ENCODE data around the gene TIGD1. TPM values are rescaled to one million over a fixed set of nuclear protein-coding genes. Genes with fewer than 3 reads are reported as not detected.

Gene TIGD1
- 6.0 and 7.0 TPM in 2 replicates for total RNA-seq (2014; rRNA removed; shearing (Covaris generic))

DNA sequence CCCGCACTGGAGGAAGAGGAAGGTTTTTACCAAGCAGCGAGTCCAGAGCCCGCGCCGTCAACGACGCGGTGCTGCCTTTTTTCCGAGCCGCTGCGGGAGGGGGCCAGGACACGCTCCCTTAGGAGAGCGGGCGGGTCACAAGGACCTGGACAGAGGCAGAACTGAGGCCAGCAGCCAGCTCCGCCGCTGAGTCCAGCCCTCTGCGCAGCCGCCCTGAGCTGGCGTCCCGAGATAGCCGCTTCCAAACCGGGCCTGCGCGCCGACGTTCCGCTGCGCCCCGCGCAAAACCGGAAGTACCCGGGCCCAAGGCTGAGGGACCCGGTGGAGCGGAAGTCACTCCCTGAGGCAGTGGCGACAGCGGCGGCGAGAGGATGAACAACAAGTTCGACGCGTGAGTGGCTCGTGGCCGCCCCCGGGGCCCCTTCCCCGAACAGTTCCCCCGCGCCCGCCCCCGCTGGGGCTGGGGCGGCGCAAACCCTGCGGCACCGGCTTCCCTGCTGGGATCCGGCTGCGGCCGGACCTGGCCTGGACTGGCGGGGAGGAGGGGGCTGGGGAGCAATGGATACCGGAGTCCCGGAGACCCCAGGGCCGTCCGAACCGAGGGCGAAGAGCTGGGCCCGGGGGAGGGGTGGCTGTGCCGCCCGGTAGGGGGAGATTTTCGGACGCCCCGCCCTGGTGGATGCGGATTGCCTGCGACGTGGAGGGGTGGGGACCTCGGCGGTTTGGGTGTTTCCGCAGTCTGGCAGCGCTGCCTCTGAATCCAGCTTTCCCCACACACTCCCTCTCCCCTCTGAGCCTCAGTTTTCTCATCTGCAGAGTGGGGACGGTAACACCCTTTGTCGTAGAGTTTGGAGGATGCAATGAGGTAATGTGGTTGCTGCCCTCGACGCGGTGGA, at the start of gene TIGD1, which contains the start of gene EIF4E2:
Gene TIGD1, minus strand, starts transcription at position 204 of the 896 bp plus-strand sequence. CDS start 675 bp downstream, outside the sequence.
Gene EIF4E2, plus strand, starts transcription at position 336 of the 896 bp plus-strand sequence. Its CDS starts 36 bp downstream, at position 372.
- peak; percentile 94 for DNase-seq (ENCODE audit: low spot score)

DNA sequence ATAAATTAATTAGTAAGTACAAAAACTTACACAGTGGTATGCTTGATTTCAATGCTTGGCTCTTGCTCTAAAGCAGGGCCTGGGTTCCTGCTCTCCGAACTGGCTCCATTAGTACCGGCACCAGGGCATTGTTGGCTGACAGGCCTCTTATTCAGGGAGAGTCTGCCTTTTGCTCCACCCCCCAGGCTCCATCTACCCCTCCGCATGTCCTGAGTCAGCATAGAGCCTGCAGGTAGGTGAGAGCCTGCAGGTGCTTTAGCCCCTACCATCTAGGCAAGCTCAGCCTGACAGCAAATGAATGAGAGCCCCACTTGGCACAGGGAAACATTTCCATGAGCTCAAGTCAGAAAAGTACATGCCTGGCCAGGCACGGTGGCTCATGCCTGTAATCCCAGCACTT, 47.9 kb upstream of the TIGD1 start:
- no peak for DNase-seq (ENCODE audit: low spot score)

DNA sequence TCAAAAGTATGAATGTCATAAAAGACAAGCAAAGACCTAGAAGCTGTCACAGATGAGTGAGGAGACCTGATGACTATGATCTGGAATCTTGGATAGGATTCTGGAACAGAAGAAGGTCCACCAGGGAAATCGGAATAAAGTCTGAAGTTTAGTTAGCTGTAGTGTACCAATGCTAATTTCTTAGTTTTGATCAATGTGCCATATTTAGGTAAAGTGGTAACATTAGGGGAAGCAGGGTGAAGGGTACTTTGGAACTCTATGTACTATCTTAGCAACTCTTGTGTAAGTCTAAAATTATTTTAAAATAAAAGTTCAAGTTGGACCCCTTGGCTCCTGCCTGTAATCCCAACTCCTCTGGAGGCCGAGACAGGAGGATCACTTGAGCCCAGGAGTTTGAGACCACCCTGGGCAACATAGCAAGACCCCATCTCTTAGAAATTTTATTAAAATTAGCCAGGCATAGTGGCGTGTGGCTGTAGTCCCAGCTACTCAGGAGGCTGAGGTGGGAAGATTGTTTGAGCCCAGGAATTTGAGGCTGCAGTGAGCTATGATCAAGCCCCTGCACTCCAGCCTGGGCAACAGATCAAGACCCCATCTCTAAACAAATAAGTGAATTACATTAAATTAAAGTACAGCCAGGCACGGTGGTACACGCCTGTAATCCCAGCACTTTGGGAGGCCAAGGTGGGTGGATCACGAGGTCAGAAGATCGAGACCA, 47.2 kb upstream of the TIGD1 start:
- DNase-seq (ENCODE audit: low spot score), result no peak

DNA sequence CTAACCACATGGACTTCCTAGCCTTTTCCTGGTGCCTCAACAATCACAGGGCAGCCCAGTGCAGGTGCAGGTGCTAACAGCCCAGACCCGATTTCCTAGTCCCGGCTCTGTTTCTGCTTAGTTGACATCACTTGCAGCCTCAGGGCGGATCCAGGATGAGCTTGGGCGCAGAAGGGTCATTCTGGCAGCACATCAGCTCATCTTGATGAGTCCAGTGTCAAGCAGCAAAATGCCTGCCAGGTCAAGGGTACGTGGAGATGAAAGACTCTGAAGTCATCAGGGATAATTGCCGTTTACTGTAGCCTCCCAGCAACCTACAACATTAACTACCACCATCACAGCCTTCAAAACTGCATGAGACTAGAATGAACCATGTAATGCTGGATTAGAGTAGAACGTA, 43.6 kb upstream of the TIGD1 start:
- DNase-seq (ENCODE audit: low spot score), result no peak

DNA sequence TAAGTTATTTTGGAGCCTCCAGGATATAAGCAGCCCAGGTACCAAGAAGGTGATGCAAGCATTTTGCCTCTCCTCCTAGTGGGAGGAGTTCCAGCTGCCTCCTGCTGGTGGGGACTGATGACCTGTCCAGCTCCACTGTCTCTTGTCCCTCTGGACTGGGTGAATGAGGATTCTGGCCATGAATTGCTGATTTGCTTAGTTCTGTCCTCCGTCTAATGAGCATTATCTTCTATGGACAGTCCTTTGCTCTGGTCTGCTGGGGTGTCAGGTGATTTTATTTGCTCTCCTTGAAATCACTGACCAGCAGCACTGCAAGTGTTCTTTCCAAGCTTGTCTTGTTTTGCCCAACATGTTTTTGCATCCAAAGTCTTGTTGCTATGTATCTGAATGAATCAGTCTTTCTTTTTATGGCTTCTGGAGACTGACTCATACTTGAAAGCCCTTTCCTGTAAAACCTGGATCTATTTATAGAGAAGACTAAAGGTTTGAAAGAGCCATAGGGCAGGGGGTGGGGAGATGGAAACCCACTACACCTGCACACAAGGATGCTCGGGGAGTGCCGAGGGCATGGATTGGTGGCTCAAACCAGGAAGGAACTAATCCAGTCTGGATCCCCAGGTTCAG, 42.5 kb upstream of the TIGD1 start:
- DNase-seq (ENCODE audit: low spot score), result peak; percentile 82

DNA sequence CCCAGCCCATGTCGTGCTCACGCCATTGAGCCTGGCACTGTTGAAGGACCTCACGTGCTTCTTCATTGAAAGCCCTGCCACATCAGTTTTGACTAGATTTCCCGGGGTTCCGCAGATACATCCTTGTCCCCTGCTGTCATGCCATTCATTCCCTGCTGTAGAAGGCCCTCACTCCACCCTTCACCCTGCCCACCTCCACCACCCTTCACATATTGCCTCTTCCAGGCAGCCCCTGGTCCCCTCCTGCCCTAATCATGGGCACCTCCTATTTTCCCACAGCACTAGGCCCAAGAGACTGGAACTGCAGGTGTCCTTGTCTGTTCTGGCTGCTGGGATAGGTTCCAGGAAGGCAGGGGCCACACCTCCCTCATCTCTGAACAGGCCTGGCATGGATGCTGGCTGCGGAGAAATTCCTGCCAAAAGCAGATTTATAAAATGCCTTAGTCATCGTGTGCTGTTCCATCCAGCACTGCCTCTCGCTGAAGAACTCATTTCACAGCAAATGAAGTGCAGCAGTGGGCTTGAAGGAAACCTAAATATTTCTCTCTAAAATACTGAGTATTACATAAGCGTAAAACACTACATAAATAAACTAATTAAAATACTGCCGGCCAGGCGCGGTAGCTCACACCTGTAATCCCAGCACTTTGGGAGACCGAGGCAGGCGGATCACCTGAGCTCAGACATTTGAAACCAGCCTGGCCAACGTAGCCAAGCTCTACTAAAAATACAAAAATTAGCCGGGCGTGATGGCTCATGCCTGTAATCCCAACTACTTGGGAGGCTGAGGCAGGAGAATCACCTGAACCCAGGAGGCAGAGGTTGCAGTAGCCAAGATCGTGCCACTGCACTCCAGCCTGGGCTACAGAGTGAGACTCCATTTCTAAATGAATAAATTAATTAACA, 38.6 kb upstream of the TIGD1 start:
- peak; percentile 12 for DNase-seq (ENCODE audit: low spot score)

DNA sequence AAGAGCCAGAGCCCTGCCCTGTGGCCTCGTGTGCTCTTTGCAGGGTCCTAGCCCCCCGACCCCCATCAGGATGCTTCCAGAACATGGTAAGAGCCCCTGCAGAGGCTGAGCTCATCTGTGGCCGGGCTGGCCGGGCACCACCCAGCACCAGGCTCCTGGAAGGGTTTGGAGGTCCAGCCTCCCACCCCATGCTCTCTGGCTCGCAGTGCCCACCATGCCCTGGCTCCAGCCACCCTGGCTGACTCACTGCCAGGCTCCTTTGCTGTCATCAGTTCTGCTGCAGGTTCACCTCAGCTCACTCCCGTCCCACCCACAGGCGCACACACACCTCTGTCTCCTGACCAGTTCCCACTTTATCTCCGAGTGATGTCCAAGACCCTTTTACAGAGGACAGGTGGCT, 37.7 kb upstream of the TIGD1 start:
- no peak for DNase-seq (ENCODE audit: low spot score)

DNA sequence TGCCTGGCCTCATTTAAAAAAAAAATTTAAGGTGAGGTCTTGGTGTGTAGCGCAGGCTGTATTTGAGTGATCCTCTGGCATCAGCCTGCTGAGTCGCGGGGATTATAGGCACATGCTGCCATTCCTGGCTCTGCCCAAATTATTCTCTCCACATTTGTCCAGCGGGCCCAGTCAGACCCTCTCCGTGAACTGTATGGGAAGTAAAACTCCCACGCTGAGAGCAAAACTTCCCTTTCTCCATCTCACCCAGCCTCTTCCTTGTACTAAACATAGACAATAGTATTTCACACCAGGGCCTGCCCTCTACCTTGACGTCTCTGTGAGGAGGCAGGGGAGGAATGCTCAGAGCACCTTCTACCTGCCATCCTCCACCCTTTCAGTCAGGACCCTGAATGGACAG, 37.2 kb upstream of the TIGD1 start:
- no peak for DNase-seq (ENCODE audit: low spot score)

DNA sequence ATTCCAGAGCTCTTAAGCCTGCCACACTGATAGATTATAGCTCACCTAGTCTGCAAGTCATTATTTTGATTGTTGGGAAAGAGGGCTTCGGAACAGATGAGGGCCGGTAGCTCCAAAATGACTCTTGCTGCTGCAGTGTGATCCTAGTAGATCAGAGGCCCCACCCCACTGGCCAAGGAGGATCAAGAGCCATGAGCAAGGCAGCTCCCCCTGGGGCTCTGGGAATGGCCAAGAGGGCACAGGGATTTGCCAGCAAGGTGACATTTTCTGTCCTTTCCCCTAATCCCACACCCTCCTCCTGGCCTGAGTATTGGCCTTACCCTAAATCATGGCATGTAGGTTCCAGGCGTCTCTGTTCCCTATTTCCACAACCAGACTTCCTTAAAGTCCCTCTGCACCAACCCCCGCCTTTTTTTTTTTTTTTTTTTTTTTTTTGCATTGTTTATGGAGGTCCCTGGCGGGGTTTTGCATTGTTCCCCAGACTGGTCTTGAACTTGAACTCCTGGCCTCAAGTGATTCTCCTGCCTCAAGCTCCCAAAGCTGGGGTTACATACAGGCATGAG, 36.7 kb upstream of the TIGD1 start:
- no peak for DNase-seq (ENCODE audit: low spot score)

DNA sequence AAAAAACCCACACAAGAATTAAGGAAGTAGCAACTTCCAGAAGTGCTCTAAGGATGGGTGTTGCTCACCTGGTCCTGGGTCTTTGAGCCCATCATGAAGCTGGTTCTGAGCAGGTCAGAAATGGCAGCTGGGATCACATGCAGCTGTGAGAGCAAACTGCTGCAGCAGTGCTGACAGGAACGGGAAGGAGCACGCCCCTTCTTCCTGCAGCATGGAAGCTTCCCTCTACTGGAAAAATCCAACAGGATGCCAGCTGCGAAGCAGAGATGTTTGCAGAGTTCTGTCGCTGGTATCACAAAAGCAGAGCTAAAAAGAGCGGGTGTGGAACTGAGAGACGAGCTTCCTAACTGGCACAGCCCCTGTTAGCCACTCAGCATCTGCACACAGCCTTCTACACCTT, 33.9 kb upstream of the TIGD1 start:
- no peak for DNase-seq (ENCODE audit: low spot score)

DNA sequence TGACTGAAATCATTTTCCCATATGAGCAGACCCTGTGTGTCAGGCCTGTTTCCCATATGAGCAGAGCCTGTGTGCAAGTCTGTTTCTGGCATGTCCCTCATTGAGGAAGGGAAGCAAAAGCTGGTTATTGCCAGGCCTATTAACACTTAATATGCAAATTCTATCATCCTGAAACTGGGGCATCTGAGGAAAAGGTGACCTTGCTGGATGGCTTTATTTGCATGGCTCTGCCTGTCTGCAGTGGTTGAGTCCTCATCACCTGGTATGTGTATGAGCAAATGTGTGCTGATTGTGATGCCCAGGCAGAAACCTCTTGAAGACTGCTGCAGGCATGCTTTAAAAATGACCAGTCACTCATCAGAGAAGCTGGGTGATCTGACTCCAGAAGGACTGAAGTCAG, 31.4 kb upstream of the TIGD1 start:
- DNase-seq (ENCODE audit: low spot score), result no peak

DNA sequence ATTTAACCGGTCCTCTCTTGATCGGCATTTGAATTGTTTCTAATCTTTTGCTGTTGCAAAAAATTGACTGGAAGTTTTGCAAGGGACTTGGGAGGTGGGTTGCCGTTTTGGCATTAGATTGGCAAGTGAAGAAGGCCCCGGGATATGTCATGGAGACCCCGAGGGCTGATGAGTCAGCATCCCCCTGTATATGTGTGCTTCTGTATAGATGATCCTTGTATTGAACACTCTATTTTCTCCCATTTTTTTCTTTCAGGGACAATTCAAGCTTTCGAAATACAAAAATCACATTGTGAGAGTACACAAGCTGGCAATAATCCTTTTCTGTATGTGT, 30.3 kb upstream of the TIGD1 start:
- no peak for DNase-seq (ENCODE audit: low spot score)

DNA sequence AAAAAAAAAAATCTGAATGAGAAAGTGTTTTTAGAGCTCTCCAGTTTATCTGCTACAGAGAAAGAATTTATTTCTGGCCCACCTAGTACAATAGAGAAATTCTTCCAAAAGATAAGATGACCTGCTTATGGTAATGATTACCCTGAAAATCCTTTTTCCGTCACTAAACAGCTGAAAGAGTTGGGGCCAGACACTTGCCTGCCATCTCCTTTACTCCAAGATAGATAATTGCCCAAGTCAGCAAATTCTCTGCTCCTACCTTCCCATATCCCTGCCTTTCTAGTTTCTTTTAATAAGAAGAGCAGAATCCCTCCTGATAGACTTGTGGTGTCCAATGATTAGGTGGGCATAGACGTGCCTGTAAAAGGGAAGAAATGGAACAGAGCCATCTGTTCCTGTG, 28.3 kb upstream of the TIGD1 start:
- no peak for DNase-seq (ENCODE audit: low spot score)

DNA sequence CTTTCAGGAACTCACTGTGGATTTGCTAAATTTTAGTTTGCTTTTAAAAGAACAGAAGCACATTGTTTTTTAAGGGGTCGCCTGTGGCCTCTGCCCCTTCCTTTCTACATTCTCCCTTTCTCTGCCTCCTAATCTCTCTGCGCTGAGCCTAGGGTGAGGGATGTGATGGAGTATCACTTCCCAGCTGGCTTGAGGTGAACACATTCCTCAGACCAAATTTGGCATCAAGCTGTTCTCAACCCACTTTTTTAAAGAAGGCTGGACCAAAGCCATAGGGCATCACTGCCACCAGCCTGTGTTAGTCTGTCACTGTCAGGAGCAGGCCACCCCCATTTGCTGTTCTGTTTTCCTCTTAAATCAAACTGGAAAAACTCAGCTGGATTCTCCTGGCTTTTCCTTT, 27.5 kb upstream of the TIGD1 start:
- DNase-seq (ENCODE audit: low spot score), result no peak

DNA sequence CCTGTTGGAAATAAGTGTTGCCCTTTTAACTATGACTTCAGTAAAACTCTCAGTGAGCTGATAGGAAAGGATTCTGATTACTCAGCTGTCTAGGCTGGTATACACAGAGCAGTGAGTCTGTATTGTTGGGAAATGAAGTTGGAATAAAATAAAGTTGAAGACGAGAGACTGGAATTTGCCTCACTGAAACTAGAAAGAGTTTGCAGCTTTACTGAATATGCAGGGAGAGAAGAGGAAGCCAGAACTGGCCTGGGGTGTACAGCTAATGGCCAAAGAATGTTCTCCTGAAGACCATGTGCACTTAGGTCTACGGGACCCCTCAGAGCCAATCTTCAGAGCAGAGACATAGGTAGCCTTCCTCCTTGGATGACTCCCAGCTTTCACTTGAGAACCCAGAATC, 26.6 kb upstream of the TIGD1 start:
- no peak for DNase-seq (ENCODE audit: low spot score)

DNA sequence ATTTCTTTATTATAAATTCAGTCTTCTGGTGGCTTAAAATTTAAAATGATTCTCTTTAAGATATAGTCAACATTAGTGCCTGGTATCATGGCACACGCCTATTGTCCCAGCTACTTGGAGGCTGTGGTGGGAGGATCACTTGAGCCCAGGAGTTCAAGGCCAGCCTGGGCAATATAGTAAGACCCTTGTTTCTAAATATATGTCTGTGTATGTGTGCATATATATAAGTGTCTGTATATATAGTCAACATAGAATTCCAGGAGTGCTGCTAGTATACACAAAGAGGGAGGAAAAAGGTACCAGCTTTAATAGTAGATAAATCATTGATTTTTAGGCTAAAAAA, 25.0 kb upstream of the TIGD1 start:
- DNase-seq (ENCODE audit: low spot score), result no peak

DNA sequence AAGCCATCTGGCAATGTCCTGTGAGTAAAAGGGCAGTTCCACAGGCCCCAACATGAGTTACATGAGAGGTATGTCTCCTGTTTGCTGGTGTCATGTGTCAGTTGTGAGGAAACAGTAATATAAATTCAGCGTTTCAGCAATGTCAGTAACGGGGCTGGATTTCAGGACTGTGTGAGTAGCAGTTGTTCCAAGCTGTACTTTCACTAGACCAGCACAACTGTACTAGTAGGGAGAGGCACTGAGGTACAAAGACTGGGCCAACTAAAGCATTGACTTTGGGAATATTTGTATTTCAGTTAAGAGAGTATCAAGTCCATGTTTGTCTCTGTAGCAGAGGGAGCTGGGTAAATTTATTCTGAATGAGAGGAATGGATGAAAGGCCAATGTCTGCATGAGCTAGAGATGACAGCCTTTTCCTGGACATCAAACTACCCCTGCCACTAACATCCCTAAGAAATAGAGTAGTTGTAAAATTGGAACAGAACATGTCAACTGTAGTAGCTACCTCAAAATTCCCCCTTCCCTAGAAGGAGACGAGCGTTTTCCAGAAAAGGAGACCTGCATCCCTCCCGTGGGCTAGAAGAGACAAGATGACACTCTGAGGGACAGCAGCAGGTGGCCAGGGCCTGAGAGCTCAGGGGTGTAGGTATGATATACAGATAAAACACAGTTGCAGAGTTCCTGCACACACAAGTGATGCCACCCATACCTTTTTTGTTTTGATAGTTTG, 24.5 kb upstream of the TIGD1 start:
- DNase-seq (ENCODE audit: low spot score), result no peak

DNA sequence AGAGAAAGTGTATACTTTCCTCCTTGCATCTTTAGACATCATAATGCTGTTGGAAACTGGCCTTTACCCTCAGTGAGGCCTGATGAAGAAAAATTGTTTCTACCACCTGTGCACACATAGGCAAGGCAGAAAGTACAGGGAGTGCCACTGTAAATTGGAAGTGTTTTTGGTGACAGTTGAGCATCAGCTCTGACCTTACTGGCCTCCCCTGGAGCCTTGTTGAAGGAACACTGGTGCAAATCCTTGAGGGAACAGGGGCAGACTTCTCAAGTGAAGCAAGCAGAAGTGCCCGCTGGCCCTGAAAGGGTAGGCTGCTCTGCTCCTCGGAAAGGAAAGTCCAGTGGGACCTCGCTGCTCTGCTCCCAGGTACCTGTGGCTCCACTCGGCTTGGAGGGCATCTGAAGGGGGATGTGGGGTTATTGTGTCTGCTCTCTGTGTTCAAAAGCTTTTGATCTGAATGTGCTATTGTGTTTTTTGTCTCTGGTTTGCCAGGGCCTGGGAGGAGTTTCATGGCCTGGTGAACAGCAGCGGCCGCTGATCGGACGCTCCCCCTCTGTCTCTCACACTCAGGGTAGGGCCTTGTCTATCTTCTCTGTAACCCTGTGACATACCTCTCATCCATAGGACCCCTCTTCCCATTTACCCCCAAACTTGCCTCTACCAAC, 23.5 kb upstream of the TIGD1 start:
- no peak for DNase-seq (ENCODE audit: low spot score)

DNA sequence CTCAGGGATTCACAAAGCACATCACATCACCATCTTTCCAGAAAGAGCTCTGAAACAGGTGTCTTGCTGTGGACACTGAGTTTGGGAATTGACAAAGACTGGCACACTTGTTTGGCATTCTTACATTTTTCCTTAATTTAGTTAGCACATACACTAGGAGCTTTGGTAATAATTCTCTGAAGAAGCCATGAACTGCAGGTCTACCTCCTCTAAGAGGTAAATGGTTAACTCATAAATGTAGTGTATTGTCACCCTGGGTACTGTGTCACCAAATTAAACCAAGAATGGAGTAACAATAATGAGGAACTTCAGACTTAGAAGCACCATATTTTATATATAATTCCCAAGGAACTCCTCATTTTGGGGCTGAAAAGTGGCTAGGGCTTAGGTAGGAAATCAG, 22.7 kb upstream of the TIGD1 start:
- no peak for DNase-seq (ENCODE audit: low spot score)

DNA sequence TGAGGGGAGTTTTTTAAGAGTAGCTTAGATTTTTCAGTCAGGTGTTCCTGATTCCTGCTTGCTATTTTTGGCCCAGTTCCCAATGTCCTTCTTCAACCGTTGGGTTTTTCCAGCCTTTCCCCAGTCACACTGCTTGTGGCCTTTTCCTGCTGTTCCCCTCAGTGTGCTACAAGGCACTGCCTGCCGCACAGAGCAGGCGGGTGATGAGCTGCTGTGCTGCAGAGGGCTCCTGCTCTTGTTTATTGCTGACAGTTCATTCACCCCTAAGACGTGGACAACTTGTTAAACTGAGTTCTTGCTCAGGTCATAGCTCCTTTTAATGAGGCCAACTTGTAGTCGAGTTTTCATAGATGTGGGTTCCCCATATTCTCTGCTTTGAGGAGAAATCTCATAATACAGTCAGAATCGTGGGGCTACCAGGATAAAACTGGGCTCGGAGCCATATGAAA, 20.7 kb upstream of the TIGD1 start:
- DNase-seq (ENCODE audit: low spot score), result no peak

Data from HT-29 (cell line).